GM12878 (cell line): ENCODE results near the gene SIT1. TPM values are rescaled to one million over a fixed set of nuclear protein-coding genes. Genes with fewer than 3 reads are reported as not detected.

Experiments used
- ATAC-seq: fragments of 200-7000 bp; cut with Tn5 transposase; 3 replicates; pipeline ENCODE4 v1.9.1; 2020; ENCODE audit warnings: mild to moderate bottlenecking, moderate library complexity
- BruUV-seq: library from RNA; stranded (reverse); fragments of 400-500 nt; replicated peaks from 2 replicates; lab custom pipeline; 2021; lab: Mats Ljungman, UMichigan
- CTCF ChIA-PET: fragments of 300-600 bp; sonication (Branson Sonifier 250); formaldehyde crosslinking; extraction: SDS; loops from one replicate; lab custom pipeline; 2021; ENCODE audit warnings: inconsistent platforms; lab: Yijun Ruan, JAX
- POLR2A ChIA-PET: fragments of 350-600 bp; formaldehyde crosslinking; extraction: SDS; loops from one replicate; lab custom pipeline; 2021; ENCODE audit warnings: inconsistent platforms; lab: Charles Lee
- RAD21 ChIA-PET: fragments of 300-600 bp; sonication (Branson Sonifier 250); formaldehyde crosslinking; loops from one replicate; lab custom pipeline; 2023; ENCODE audit warnings: antibody characterized with exemption; ENCODE audit not compliant: unreplicated experiment; lab: Charles Lee
- SMC1A ChIA-PET: fragments of 300-600 bp; sonication (Branson Sonifier 250); formaldehyde crosslinking; loops from one replicate; lab custom pipeline; 2023; ENCODE audit not compliant: unreplicated experiment, uncharacterized antibody; lab: Charles Lee
- DNase-seq: peaks from one replicate; pipeline ENCODE4 v3.0.0-alpha.2; 2011; ENCODE audit warnings: low read depth, low spot score
- FAIRE-seq: peaks from 3 replicates; lab custom pipeline; 2011; peaks lifted over from hg19 to GRCh38; lab: Jason Lieb, UNC
- H2AFZ ChIP-seq: 2 replicates; pipeline ENCODE4 v1.6.0; 2011; ENCODE audit warnings: low read depth, low read length, control low read depth; ENCODE audit not compliant: control insufficient read depth
- H3K27ac ChIP-seq: 2 replicates; pipeline ENCODE4 v1.5.1; 2011; ENCODE audit warnings: control low read depth; ENCODE audit not compliant: control insufficient read depth, insufficient read depth
- H3K27me3 ChIP-seq, 2 experiments: replicated peaks in 1 of 2; 2 replicates each; pipeline versions ENCODE4 v1.6.0 to v1.6.1; 2011; ENCODE audit warnings: low read length in 1 of 2; ENCODE audit not compliant: control insufficient read depth in 2 of 2, insufficient read depth in 2 of 2
- H3K36me3 ChIP-seq, 2 experiments: 2 replicates each; pipeline ENCODE4 v1.5.1; 2011; ENCODE audit warnings: low read length in 1 of 2; ENCODE audit not compliant: control insufficient read depth in 2 of 2, insufficient read depth in 2 of 2
- H3K4me1 ChIP-seq: 2 replicates; pipeline ENCODE4 v1.6.1; 2011; ENCODE audit warnings: mild to moderate bottlenecking, low read length, moderate library complexity, mixed read lengths; ENCODE audit not compliant: control insufficient read depth, insufficient read depth
- H3K4me2 ChIP-seq: 2 replicates; pipeline ENCODE4 v1.6.0; 2011; ENCODE audit warnings: control low read depth; ENCODE audit not compliant: control insufficient read depth, insufficient read depth
- H3K4me3 ChIP-seq: fragments of 200-600 bp; sonication (generic); 2 replicates; pipeline ENCODE4 v1.5.1; 2016
- H3K79me2 ChIP-seq: 2 replicates; pipeline ENCODE4 v1.6.0; 2011; ENCODE audit warnings: low read length; ENCODE audit not compliant: control insufficient read depth, insufficient read depth
- H3K9ac ChIP-seq: 2 replicates; pipeline ENCODE4 v1.8.0; 2011; ENCODE audit warnings: low read length, control low read depth, mixed read lengths; ENCODE audit not compliant: control insufficient read depth, insufficient read depth
- H3K9me3 ChIP-seq: replicated peaks from 3 replicates; pipeline ENCODE4 v1.5.1; 2011; ENCODE audit warnings: mild to moderate bottlenecking, low read length; ENCODE audit not compliant: control insufficient read depth, insufficient read depth
- H4K20me1 ChIP-seq: 2 replicates; pipeline ENCODE4 v1.6.0; 2011; ENCODE audit not compliant: control insufficient read depth, insufficient read depth
- ATF7 ChIP-seq: fragments of 450-650 bp; IDR thresholded peaks from 2 replicates; pipeline ENCODE4 v1.6.1; 2016; ENCODE audit warnings: low read depth, mild to moderate bottlenecking
- BACH1 ChIP-seq: fragments of 450-650 bp; IDR thresholded peaks from 2 replicates; pipeline ENCODE4 v1.6.1; 2017; ENCODE audit warnings: mild to moderate bottlenecking, borderline replicate concordance
- CBFB ChIP-seq: IDR thresholded peaks from 2 replicates; pipeline ENCODE4 v1.6.1; 2016; ENCODE audit warnings: antibody characterized with exemption, low read depth
- HDAC6 ChIP-seq: fragments of 200-600 bp; sonication (generic); IDR thresholded peaks from one replicate; pipeline ENCODE4 v1.8.0; 2017; ENCODE audit warnings: antibody characterized with exemption; ENCODE audit not compliant: unreplicated experiment
- IKZF1 ChIP-seq: fragments of 450-650 bp; conservative IDR thresholded peaks from 2 replicates; pipeline ENCODE4 v1.6.1; 2017; ENCODE audit warnings: antibody characterized with exemption, mild to moderate bottlenecking
- KLF5 ChIP-seq: fragments of 450-650 bp; IDR thresholded peaks from 2 replicates; pipeline ENCODE4 v1.6.1; 2014; ENCODE audit warnings: mild to moderate bottlenecking; ENCODE audit not compliant: partially characterized antibody
- LARP7 ChIP-seq: fragments of 450-650 bp; IDR thresholded peaks from 2 replicates; pipeline ENCODE4 v1.6.1; 2017; ENCODE audit warnings: mild to moderate bottlenecking
- MEF2B ChIP-seq: fragments of 450-650 bp; IDR thresholded peaks from 2 replicates; pipeline ENCODE4 v1.6.1; 2018; ENCODE audit warnings: mild to moderate bottlenecking, moderate library complexity; ENCODE audit not compliant: partially characterized antibody, poor library complexity, severe bottlenecking
- MLLT1 ChIP-seq: fragments of 450-650 bp; IDR thresholded peaks from 2 replicates; pipeline ENCODE4 v1.6.1; 2016; ENCODE audit warnings: mild to moderate bottlenecking
- NFYA ChIP-seq: IDR thresholded peaks from 2 replicates; pipeline ENCODE4 v1.6.1; 2011; ENCODE audit warnings: low read depth, mild to moderate bottlenecking, low read length, improper control_type of control experiment, borderline replicate concordance
- SIX5 ChIP-seq: IDR thresholded peaks from 2 replicates; pipeline ENCODE4 v1.6.1; 2011; ENCODE audit warnings: mild to moderate bottlenecking, low read depth, low read length, moderate library complexity; ENCODE audit not compliant: severe bottlenecking
- SKIL ChIP-seq: fragments of 450-650 bp; IDR thresholded peaks from 2 replicates; pipeline ENCODE4 v1.6.1; 2017; ENCODE audit warnings: mild to moderate bottlenecking, low read depth, inconsistent platforms; ENCODE audit not compliant: poor library complexity, severe bottlenecking
- SMAD5 ChIP-seq: IDR thresholded peaks from 2 replicates; pipeline ENCODE4 v1.6.1; 2016; ENCODE audit warnings: antibody characterized with exemption, low read depth
- ZBTB11 ChIP-seq: fragments of 450-650 bp; formaldehyde crosslinking; IDR thresholded peaks from 2 replicates; pipeline ENCODE4 v1.5.0; 2022; ENCODE audit warnings: mild to moderate bottlenecking, missing genetic modification characterization
- ZNF384 ChIP-seq: IDR thresholded peaks from 2 replicates; pipeline ENCODE4 v1.6.1; 2012; ENCODE audit warnings: low read depth, mild to moderate bottlenecking, low read length, improper control_type of control experiment, borderline replicate concordance
- WGBS: methylation state at CpG from one replicate; pipeline ENCODE4 v1.1.6; 2016; ENCODE audit warnings: low lambda C conversion rate; ENCODE audit not compliant: insufficient replicate concordance, insufficient coverage; ENCODE audit errors: missing lambda C conversion rate; 5-methylcytosine and 5-hydroxymethylcytosine counted together
- in situ Hi-C: fragments of 300-500 bp; cut with MboI; formaldehyde crosslinking; loops from 9 replicates; pipeline ENCODE4 v1.14.3; 2018; ENCODE audit warnings: mixed read lengths
- intact Hi-C: fragments of 100-400 bp; cut with micrococcal nuclease; formaldehyde crosslinking; loops from one replicate; pipeline ENCODE4 v1.14.2; 2022; ENCODE audit not compliant: unreplicated experiment
- polyA plus RNA-seq, 11 experiments: library from polyadenylated mRNA; depleted of rRNA in 4 of 11; unstranded in 6 of 11; stranded (reverse) in 5 of 11; fragments of >200 nt; fragmentation: Nextera tagmentation in 4 of 11; fragmentation: Illumina TruSeq in 1 of 11; extraction: Ambion mirVana in 4 of 11; extraction: Trizol in 1 of 11; gene quantifications; 1 replicate in 1 of 11; 2 replicates in 10 of 11; pipeline versions ENCODE4 v1.2.1 to v1.2.3, GENCODE V29; 2011 to 2016; ENCODE audit warnings: inconsistent platforms in 2 of 11, missing spikeins in 2 of 11, low read depth in 1 of 11
- total RNA-seq, 4 experiments: library from RNA; depleted of rRNA in 3 of 4; stranded (reverse); fragments of >200 nt in 3 of 4; fragmentation: Illumina TruSeq in 1 of 4; extraction: Trizol in 1 of 4; gene quantifications; 2 replicates each; pipeline versions ENCODE4 v1.2.1 to v1.2.3, GENCODE V29; 2013 to 2021

Gene SIT1
- total and polyA plus RNA-seq, 10 of the 15 experiments (the other 5 are each of a cell fraction or from before 2014, with no cell fraction given): 0.97 to 137 (median 59.7) TPM

GRCh38 chr9:35658137-35658967 is 7.6 kb upstream of the SIT1 start, which contains the start of gene CCDC107:
TSS of gene CCDC107 (plus strand) at chr9:35658292. CDS start at chr9:35658380, 88 bp downstream.
- Histone ChIP-seq H3K36me3 (peaks cover 6 to 9% of the 10 kb centered on the region in 2 experiments; a peak in 3 of 4 replicates), H2AFZ (peak within 1 kb of the TSS; percentile 64), H3K9ac (peak within 1 kb of the TSS; percentile 78), H3K79me2 (peaks cover 27% of the 10 kb centered on the region), H3K27ac (peak within 1 kb of the TSS; percentile 90), H3K4me2 (peak within 1 kb of the TSS; percentile 95), H3K4me1 (peaks cover 26% of the 10 kb centered on the region), H3K9me3 (no peaks in the 10 kb centered on the region), H3K4me3 (peak within 1 kb of the TSS; percentile 85), H3K27me3 (no peaks in the 10 kb centered on the region), H4K20me1 (no peaks in the 10 kb centered on the region)
- ChIA-PET POLR2A (interaction anchor here (0.6 to 10.9 kb wide), 17 partner anchors 10 to 186 kb away, joined by 3 to 163 read pairs (median 5); partner anchors contain the start of genes CD72, CREB3, HINT2 and RGP1), SMC1A (interaction anchor here (0.6 to 12.5 kb wide), 16 partner anchors 8 to 224 kb away, joined by 3 to 145 read pairs (median 3); partner anchors contain the start of genes CREB3, HINT2, SIT1 and TLN1), RAD21 (interaction anchor here (0.6 to 5.2 kb wide), 22 partner anchors 8 to 543 kb away, joined by 3 to 60 read pairs (median 5); partner anchors contain the start of genes ATOSB, CREB3, SPAG8 and TESK1), CTCF (interaction anchor here (0.5 to 13.5 kb wide), 21 partner anchors 11 to 224 kb away, joined by 3 to 227 read pairs (median 5); partner anchors contain the start of genes CREB3, GBA2, RGP1 and TESK1)
- in situ Hi-C loops (no loop called here), intact Hi-C loops (loop anchor here (1.0 to 10.0 kb wide), 3 partner anchors 54 to 166 kb away; partner anchors contain the start of genes FAM221B and TMEM8B)
- ATAC-seq: peak; percentile 84
- no peak for DNase-seq
- FAIRE-seq: no peak
- TSS peak; percentile 81 for BruUV-seq
- WGBS: 1% methylated on average over 67 of the region's 67 CpGs
- TF ChIP-seq NFYA (no peak), ATF7 (no peak), HDAC6 (no peak), BACH1 (peak; percentile 82), SMAD5 (no peak), SIX5 (no peak), LARP7 (peak; percentile 96), SKIL (peak; percentile 15), MEF2B (peak; percentile 64), IKZF1 (peak; percentile 25; the same call in 1 of the 2 replicates), MLLT1 (0 out of 2 replicates have a peak, but pooled peaks have one; percentile 55), ZNF384 (no peak), CBFB (no peak), ZBTB11 (CRISPR knock-in tag) (no peak), KLF5 (no peak)
